HL-60 (cell line): ENCODE measurements around the gene USP13.

Experiments
- POLR2AphosphoS5 ChIP-seq: IDR thresholded peaks from 2 replicates; pipeline ENCODE4 v1.6.1; 2012; ENCODE audit warnings: low read depth
- SPI1 ChIP-seq: IDR thresholded peaks from 2 replicates; pipeline ENCODE4 v1.6.1; 2012; ENCODE audit warnings: low read depth, mild to moderate bottlenecking, borderline replicate concordance
- TF ChIP-seq, protein P1 (sequence below): IDR thresholded peaks from one replicate; pipeline ENCODE4 v1.5.1; 2011; ENCODE audit warnings: low read length, control low read depth, inconsistent platforms; ENCODE audit not compliant: insufficient read depth
- TF ChIP-seq, protein P2 (sequence below): IDR thresholded peaks from 2 replicates; pipeline ENCODE4 v1.6.1; 2012; ENCODE audit warnings: low read depth; ENCODE audit not compliant: insufficient replicate concordance

DNA sequence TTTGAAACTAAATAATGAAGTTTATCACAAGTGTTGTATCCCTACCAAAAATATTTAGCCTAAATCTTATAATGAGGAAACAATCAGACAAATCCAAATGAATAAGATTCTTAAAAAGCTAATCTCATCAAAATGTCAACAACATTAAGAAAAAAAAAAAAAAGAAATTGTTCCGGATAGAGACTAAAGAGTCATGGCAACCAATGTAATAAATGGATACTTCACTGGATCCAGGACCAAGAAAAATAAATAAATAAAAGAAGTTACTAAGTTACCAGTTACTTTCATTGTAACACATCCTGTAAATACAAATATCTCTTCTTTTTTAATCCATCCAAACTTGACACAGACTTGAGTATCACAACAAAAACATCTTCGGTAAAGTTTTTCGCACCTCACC is 49.0 kb upstream of the USP13 start:
- TF ChIP-seq, protein P1, sequence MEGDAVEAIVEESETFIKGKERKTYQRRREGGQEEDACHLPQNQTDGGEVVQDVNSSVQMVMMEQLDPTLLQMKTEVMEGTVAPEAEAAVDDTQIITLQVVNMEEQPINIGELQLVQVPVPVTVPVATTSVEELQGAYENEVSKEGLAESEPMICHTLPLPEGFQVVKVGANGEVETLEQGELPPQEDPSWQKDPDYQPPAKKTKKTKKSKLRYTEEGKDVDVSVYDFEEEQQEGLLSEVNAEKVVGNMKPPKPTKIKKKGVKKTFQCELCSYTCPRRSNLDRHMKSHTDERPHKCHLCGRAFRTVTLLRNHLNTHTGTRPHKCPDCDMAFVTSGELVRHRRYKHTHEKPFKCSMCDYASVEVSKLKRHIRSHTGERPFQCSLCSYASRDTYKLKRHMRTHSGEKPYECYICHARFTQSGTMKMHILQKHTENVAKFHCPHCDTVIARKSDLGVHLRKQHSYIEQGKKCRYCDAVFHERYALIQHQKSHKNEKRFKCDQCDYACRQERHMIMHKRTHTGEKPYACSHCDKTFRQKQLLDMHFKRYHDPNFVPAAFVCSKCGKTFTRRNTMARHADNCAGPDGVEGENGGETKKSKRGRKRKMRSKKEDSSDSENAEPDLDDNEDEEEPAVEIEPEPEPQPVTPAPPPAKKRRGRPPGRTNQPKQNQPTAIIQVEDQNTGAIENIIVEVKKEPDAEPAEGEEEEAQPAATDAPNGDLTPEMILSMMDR = no peak
- TF ChIP-seq, protein P2, sequence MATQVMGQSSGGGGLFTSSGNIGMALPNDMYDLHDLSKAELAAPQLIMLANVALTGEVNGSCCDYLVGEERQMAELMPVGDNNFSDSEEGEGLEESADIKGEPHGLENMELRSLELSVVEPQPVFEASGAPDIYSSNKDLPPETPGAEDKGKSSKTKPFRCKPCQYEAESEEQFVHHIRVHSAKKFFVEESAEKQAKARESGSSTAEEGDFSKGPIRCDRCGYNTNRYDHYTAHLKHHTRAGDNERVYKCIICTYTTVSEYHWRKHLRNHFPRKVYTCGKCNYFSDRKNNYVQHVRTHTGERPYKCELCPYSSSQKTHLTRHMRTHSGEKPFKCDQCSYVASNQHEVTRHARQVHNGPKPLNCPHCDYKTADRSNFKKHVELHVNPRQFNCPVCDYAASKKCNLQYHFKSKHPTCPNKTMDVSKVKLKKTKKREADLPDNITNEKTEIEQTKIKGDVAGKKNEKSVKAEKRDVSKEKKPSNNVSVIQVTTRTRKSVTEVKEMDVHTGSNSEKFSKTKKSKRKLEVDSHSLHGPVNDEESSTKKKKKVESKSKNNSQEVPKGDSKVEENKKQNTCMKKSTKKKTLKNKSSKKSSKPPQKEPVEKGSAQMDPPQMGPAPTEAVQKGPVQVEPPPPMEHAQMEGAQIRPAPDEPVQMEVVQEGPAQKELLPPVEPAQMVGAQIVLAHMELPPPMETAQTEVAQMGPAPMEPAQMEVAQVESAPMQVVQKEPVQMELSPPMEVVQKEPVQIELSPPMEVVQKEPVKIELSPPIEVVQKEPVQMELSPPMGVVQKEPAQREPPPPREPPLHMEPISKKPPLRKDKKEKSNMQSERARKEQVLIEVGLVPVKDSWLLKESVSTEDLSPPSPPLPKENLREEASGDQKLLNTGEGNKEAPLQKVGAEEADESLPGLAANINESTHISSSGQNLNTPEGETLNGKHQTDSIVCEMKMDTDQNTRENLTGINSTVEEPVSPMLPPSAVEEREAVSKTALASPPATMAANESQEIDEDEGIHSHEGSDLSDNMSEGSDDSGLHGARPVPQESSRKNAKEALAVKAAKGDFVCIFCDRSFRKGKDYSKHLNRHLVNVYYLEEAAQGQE = no peak
- TF ChIP-seq SPI1 (no peak), POLR2AphosphoS5 (no peak)
